SK-N-MC (cell line): ENCODE results near the gene PPP1R3E.

ENCODE experiments used
- EZH2 ChIP-seq: fragments of 200-600 bp; sonication (generic); IDR thresholded peaks from one replicate; pipeline ENCODE4 v1.6.1; 2017; ENCODE audit warnings: antibody characterized with exemption
- POLR2AphosphoS5 ChIP-seq: IDR thresholded peaks from 2 replicates; pipeline ENCODE4 v1.6.1; 2012; ENCODE audit warnings: mild to moderate bottlenecking, low read depth, low read length, borderline replicate concordance

DNA sequence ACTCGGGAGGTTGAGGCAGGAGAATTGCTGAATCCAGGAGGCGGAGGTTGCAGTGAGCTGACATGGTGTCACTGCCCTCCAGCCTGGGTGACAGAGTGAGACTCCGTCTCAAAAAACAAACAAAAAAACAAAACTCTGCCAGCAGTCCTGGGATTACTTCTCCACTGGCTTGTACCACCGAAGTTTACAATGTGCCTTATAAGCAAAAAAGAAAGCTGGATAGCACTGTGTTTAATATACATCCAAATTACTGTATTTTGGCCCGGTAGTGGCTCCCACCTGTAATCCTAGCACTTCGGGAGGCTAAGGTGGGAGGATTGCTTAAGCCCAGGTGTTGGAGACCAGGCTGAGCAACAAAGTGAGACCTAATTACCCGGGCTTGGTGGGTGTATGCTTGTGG is 33.5 kb downstream of the PPP1R3E start:
- TF ChIP-seq EZH2: no peak
- TF ChIP-seq POLR2AphosphoS5: no peak
